ENCODE measurements around the gene ZNF497. TPM values are rescaled to one million over a fixed set of nuclear protein-coding genes. Genes with fewer than 3 reads are reported as not detected.
"Not testable (repeated sequence)": the region's sequence is repeated elsewhere in the genome, so short reads cannot be mapped to it uniquely, and the experiment has no call there.

The ZNF497 gene
- total RNA-seq, 1 donor from 2014 or later: 1.7 TPM

DNA sequence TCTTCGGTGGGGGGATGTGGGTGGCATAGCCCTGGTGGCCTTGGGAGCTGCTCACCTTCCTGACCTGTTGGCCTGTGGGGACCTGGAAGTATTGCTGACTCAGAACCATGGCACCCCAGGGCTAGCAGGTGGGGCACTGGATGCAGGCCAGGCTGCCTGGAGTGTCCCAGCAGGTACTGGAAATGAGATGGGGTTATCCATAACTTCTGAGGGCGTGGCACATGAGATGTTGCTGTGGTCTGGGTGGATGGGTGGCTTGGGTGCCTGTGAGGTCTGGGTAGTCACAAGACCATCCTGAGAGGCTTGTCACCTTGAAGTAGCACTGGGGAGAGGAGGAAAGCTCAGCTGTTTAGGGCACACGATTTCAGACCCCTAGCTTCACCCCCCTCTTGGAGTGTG lies 32.3 kb upstream of the ZNF497 start:
- no peak for DNase-seq (ENCODE audit: low spot score)

DNA sequence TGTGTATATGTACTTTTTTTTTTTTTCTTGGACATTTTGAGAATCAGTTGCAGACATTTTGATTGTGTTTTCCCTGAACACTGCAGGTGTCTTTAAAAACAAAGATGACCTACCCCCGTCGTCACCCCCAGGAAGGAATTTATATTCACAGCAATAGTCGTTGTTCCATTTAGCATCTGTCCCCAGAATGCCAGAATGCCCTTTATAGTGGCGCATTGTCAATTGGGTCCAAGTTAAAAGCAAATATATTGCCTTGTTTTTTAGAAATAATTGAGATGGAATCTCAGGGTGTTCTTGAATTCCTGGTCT lies 31.1 kb upstream of the ZNF497 start:
- DNase-seq (ENCODE audit: low spot score): no peak

DNA sequence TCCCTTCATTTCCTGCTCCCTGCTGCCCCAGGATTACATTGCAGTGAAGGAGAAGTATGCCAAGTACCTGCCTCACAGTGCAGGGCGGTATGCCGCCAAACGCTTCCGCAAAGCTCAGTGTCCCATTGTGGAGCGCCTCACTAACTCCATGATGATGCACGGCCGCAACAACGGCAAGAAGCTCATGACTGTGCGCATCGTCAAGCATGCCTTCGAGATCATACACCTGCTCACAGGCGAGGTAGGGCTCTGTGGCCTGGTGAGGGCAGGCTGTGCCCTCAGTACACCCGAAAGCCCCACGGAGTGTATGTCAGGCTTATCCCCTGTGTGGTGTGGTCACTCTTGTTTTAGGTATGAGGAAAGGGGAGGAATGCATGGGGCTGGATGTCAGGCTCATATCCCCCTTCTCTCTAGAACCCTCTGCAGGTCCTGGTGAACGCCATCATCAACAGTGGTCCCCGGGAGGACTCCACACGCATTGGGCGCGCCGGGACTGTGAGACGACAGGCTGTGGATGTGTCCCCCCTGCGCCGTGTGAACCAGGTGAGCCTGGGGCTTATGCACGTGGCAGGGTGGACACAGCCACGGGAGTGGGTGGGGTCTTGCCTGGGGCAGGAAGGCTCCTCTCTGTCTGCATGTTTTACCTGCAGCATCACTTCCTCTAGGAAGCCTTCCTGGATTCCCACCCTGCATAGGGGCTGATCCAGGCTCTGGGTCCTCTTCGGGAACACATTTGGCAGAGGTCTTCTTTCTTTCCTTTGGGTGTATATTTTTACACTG lies 30.6 kb upstream of the ZNF497 start:
- DNase-seq (ENCODE audit: low spot score): no peak

DNA sequence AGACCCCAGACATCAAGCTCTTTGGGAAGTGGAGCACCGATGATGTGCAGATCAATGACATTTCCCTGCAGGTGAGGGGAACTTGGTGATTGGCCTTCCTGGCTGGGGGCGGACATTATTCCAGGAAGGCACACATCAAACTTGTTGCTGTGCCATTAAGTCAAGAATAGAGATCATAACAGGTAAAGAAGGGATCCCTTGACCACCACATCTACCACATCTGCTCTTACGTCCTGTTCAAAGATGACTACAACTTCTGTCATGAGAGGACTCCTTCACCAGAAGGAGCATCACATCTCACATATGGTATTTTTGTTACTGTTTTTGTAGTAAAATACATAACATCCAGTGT lies 25.6 kb upstream of the ZNF497 start:
- no peak for DNase-seq (ENCODE audit: low spot score)

DNA sequence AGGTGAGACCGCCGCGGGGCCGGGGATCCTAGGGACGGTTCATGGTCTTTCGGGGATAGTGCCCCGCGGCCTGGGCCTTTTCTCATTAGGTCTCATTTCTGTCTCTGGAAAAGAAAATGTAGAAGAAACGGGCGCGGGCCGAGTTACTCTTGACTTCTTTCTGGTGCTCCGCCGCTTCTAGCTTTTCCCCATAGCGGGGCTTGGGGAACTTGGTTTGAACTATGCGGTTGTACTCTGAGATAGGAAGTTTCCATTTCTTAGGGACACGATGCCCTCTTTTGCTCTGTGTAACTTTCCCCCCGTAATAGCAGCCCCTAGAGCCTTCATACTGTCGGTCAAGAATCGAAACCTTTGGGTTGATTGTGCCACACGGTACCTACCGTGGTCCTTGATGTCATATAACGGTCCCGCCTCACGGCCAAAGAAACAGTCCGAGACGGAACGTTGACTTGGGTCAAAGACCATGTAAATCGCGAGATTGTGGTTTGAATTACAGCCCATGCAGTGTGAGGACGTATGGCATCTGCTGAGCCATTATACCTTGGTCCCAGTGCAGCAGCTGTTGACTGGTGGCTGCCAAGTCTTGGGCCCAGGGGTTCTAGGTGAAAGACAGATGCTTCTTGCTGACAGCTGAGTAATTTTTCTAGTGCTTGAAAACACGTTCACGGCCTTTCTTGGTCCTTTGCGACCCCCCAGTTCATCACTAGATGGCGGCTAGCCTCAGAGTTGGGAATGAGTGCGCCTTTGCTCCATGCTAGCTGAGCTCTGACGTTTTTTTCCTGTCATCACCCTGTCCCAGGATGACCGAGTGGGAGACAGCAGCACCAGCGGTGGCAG lies 25.0 kb upstream of the ZNF497 start:
- DNase-seq (ENCODE audit: low spot score): no peak

- peak; percentile 99 for DNase-seq (ENCODE audit: low spot score)
Measured at GRCh38 chr19:58386576-58387337, 24.2 kb upstream of the ZNF497 start, which contains the start of gene RPS5. RPS5 (plus strand) TSS chr19:58387269; CDS start chr19:58388138, 869 bp downstream.

- no peak for DNase-seq (ENCODE audit: low spot score)
Measured at GRCh38 chr19:58385891-58386575, 23.5 kb upstream of the ZNF497 start.

DNA sequence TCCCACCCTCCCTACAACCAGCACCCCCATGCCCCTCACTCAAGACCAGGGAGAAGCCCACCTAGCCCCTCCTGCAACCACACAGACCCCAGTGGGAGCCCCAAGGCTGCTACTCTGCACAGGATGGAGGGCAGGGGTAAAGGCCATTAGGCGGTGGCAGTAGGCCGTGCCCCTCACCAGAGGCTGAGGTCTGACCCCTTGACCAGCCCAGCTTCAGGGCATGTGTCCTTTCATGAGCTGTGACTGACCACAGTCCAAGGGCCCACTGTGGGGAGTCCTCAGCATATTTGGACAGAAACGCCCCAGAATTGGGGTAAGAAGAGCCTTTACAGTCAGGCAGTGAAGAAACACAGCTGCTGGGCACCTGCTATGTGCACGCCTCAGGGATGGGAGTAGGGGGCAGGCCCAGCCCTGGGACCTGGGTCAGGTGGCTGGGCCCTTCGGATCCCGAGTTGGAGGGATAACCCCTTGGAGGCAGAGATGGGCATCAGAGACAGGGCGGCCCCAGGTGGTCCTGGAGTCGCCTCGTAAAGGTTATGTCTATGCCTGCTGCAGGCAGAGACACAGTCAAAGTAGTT lies 22.9 kb upstream of the ZNF497 start:
- no peak for DNase-seq (ENCODE audit: low spot score)

DNA sequence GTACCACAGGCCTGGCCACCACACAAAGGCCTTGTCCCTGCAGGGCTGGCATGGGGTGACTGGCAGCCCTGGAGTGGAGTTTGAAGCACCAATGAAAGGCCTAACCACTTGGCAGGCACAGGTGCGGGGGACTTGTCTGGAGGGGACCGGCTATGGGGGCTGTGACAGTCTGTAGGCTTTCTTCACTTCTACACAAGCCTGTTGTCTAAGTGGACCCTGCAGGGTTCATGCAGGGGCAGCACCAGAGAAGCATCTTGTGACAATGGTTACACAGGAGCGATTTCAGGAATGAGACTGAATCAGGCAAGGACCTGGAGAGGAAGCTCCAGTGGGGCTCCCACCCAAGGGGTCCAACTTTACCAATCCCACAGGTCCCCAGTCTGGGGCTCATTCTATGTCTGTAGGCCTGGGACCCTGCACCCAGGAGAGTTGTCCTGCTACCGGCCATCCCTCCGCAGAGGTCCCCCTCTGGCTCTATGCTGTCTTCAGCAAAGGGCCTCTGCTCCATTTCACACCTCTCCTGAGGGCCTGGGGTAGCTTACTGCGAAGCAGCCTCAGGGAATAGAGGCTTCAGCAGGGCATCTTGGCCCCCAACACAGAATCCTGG lies 20.5 kb upstream of the ZNF497 start:
- DNase-seq (ENCODE audit: low spot score): no peak

DNA sequence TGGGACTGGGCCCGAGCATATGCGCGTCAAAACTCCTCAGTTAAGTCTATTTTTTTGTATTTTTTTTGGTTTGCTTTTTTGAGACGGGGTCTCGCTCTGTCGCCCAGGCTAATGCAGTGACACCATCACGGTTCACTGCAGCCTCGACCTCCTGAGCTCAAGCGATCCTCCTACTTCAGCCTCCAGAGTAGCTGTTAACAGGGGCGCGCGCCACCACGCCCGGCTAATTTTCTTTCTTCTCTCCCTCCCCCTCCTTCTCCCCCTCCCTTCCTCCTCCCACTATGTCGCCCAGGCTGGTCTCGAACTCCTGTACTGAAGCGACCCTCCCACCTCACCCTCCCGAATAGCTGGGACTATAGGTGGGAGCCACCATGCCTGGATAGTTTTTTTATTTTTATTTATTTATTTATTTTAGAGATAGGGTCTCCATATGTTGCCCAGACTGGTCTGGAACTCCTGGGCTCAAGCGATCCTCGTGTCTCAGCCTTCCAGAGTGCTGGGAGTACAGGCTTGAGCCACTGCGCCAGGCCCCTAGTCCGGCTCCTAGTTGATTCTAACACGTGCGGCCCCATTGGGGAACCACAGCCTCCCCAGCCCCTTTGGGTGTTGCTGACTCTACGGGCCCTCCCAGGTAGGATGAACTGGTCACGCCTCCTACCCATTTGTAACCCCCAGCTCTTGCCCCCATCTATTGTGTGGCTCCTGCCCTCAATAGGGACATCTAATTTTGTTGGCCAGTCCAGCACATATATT lies 19.1 kb upstream of the ZNF497 start:
- no peak for DNase-seq (ENCODE audit: low spot score)

- peak; percentile 100 for DNase-seq (ENCODE audit: low spot score)
Measured at GRCh38 chr19:58380662-58381459, 18.3 kb upstream of the ZNF497 start, which contains the start of gene ZNF837. ZNF837 (minus strand) TSS chr19:58381030; CDS start chr19:58369332, 11,698 bp downstream.

- DNase-seq (ENCODE audit: low spot score): no peak
Measured at GRCh38 chr19:58380037-58380661, 17.6 kb upstream of the ZNF497 start.

DNA sequence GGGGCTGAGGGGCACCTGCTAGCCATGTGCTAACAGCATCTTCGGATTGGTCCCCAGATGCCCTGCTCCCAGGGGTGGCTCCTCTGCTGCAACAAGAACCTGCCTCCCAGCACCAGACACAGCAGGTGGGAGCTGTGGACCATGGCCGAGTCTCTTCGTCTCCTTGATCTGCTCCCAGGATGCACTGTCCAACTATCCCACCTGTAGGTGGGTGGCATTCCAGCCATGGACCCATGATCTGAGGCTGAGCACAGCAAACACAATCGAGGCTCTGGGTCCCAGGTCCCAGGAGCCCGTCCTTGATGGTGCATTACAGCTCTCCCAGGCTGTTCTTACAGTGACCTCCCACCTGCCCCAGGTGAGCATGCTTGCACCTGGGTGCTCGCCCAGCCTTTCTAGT lies 16.7 kb upstream of the ZNF497 start:
- no peak for DNase-seq (ENCODE audit: low spot score)

GRCh38 chr19:58376724-58377123 lies 14.2 kb upstream of the ZNF497 start:
- not testable (repeated sequence) for DNase-seq (ENCODE audit: low spot score)

GRCh38 chr19:58374200-58374599 lies 11.6 kb upstream of the ZNF497 start:
- DNase-seq (ENCODE audit: low spot score): no peak

GRCh38 chr19:58372311-58373133 lies 10.0 kb upstream of the ZNF497 start:
- no peak for DNase-seq (ENCODE audit: low spot score)

- no peak for DNase-seq (ENCODE audit: low spot score)
Measured at GRCh38 chr19:58368561-58369360, 6.2 kb upstream of the ZNF497 start.
